ENCODE data around the gene KCNAB3. TPM values are rescaled to one million over a fixed set of nuclear protein-coding genes. Genes with fewer than 3 reads are reported as not detected.

The KCNAB3 gene
- total and polyA plus RNA-seq, 4 donors, result 0.23 to 0.67 (median 0.42) TPM

GRCh38 chr17:7971651-7972050, 42.0 kb upstream of the KCNAB3 start (continued):
- TF ChIP-seq REST (IDR thresholded peaks at IDR 0.05), result no peak

- H3K9me3 ChIP-seq (ENCODE audit: control insufficient read depth in 4 of 4, low read length in 3 of 4), result peaks cover 0 to under 1% (median under 1%) of the 10 kb centered on the region in 4 donors
- H3K4me3 ChIP-seq (ENCODE audit: low read depth in 1 of 3, low read length in 3 of 3), result no peak overlapping the region
- H3K9ac ChIP-seq (ENCODE audit: low read depth in 1 of 2, low read length in 2 of 2), result no peak overlapping the region
- H3K27me3 ChIP-seq (ENCODE audit: control insufficient read depth in 4 of 4, insufficient read depth in 4 of 4, low read length in 3 of 4), result no peaks in the 10 kb centered on the region
- no peaks in the 10 kb centered on the region for H3K36me3 ChIP-seq (ENCODE audit: control insufficient read depth in 4 of 4, insufficient read depth in 3 of 4, low read depth in 1 of 4, low read length in 3 of 4)
- DNase-seq (ENCODE audit: low spot score), result no peak
- 79% methylated on average over 6 of the region's 6 CpGs for WGBS
- H3K27ac ChIP-seq (ENCODE audit: low read depth in 1 of 2, low read length in 2 of 2), result no peak overlapping the region
- H3K4me1 ChIP-seq (ENCODE audit: control insufficient read depth in 4 of 4, insufficient read depth in 4 of 4, low read length in 3 of 4), result no peaks in the 10 kb centered on the region
- TF ChIP-seq RAD21 (IDR thresholded peaks at IDR 0.05) (no peak), YY1 (IDR thresholded peaks at IDR 0.05) (no peak), SP1 (IDR thresholded peaks at IDR 0.05) (no peak), HNF4A (conservative IDR thresholded peaks at IDR 0.05) (no peak), EGR1 (IDR thresholded peaks at IDR 0.05; ENCODE audit: low read depth in 2 of 2) (no peak), ATF3 (IDR thresholded peaks at IDR 0.05) (no peak), JUND (IDR thresholded peaks at IDR 0.05) (no peak), FOXA1 (IDR thresholded peaks at IDR 0.05) (no peak), CTCF (IDR thresholded peaks at IDR 0.05; ENCODE audit: low read depth, low read length, missing input control) (no peak), NR2F2 (IDR thresholded peaks at IDR 0.05) (no peak), REST (IDR thresholded peaks at IDR 0.05) (no peak), GABPA (IDR thresholded peaks at IDR 0.05 in 1 of 2, conservative IDR thresholded peaks at IDR 0.05 in 1 of 2) (no peak), RXRA (IDR thresholded peaks at IDR 0.05) (no peak), ZBTB33 (IDR thresholded peaks at IDR 0.05) (no peak), MAX (IDR thresholded peaks at IDR 0.05) (no peak), FOXA2 (IDR thresholded peaks at IDR 0.05) (no peak)
Observed at GRCh38 chr17:7969433-7969832, 39.8 kb upstream of the KCNAB3 start.

All from liver (tissue), 9 donors.